Sigmoid colon (tissue), 7 donors: ENCODE measurements around the gene ESM1. TPM values are rescaled to one million over a fixed set of nuclear protein-coding genes. Genes with fewer than 3 reads are reported as not detected.

Experiments
- DNase-seq: peaks from one replicate; pipeline ENCODE4 v3.0.0-alpha.2; 2019
- H3K27ac ChIP-seq, 4 donors: fragments of 200-600 bp; sonication (generic); one replicate each; pipeline ENCODE4 v1.5.1; 2016 to 2019; ENCODE audit warnings: mild to moderate bottlenecking in 1 of 4
- H3K27me3 ChIP-seq, 3 donors: fragments of 200-600 bp; sonication (generic); one replicate each; pipeline ENCODE4 v1.5.1; 2019; ENCODE audit warnings: mild to moderate bottlenecking in 1 of 3
- H3K36me3 ChIP-seq, 4 donors: fragments of 200-600 bp; sonication (generic); one replicate each; pipeline ENCODE4 v1.5.1; 2016 to 2019
- H3K4me1 ChIP-seq, 4 donors: fragments of 200-600 bp; sonication (generic); one replicate each; pipeline ENCODE4 v1.5.1; 2017 to 2019
- H3K4me3 ChIP-seq, 4 donors: fragments of 200-600 bp; sonication (generic); one replicate each; pipeline ENCODE4 v1.5.1; 2017 to 2019; ENCODE audit warnings: mild to moderate bottlenecking in 2 of 4, moderate library complexity in 1 of 4
- H3K9me3 ChIP-seq, 4 donors: fragments of 200-600 bp in 3 of 4; sonication (generic) in 3 of 4; one replicate each; pipeline versions ENCODE4 v1.5.1 to v1.6.1; 2013 to 2019
- EP300 ChIP-seq, 4 donors: sonication (generic); formaldehyde crosslinking; IDR thresholded peaks; one replicate each; pipeline ENCODE4 v1.6.1; 2017; ENCODE audit warnings: antibody characterized with exemption in 4 of 4
- POLR2A ChIP-seq, 2 donors: fragments of 450-650 bp; IDR thresholded peaks; one replicate each; pipeline ENCODE4 v1.6.1; 2016; ENCODE audit warnings: antibody characterized with exemption in 2 of 2, mild to moderate bottlenecking in 2 of 2, moderate library complexity in 2 of 2
- POLR2AphosphoS5 ChIP-seq, 4 donors: sonication (generic); formaldehyde crosslinking; IDR thresholded peaks; one replicate each; pipeline ENCODE4 v1.6.1; 2017; ENCODE audit warnings: antibody characterized with exemption in 4 of 4
- WGBS, 2 donors: extraction: QIAGEN DNeasy Blood & Tissue Kit; methylation state at CpG; one replicate each; pipeline ENCODE4 v1.1.7; 2013; 5-methylcytosine and 5-hydroxymethylcytosine counted together
- intact Hi-C: fragments of 100-400 bp; cut with DNase I; formaldehyde crosslinking; loops from one replicate; pipeline ENCODE4 v1.15.1; 2023
- polyA plus RNA-seq, 3 donors: library from polyadenylated mRNA; stranded (reverse); fragments of 200-250 nt; gene quantifications; one replicate each; pipeline ENCODE4 v1.2.3, GENCODE V29; 2013
- total RNA-seq, 4 donors: library from RNA; depleted of rRNA; stranded (reverse); fragments of >200 nt; gene quantifications; one replicate each; pipeline ENCODE4 v1.1.0, GENCODE V29; 2016
- TF ChIP-seq, protein P1 (sequence below), 4 experiments: fragments of 450-650 bp in 3 of 4; fragments of 200-600 bp in 1 of 4; IDR thresholded peaks; one replicate each; pipeline ENCODE4 v1.5.1; 2016 to 2019; ENCODE audit warnings: antibody characterized with exemption in 4 of 4, mild to moderate bottlenecking in 3 of 4, moderate library complexity in 2 of 4
- donor health status: healthy with polysubstance abuse.
- donor health status: Bipolar disorder and iron deficiency.
- donor health status: healthy.

ESM1 gene, protein sequence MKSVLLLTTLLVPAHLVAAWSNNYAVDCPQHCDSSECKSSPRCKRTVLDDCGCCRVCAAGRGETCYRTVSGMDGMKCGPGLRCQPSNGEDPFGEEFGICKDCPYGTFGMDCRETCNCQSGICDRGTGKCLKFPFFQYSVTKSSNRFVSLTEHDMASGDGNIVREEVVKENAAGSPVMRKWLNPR
- total RNA-seq (not detected), polyA plus RNA-seq (under 1 TPM in 1 of 3 donors, not detected in 2; 0.26 TPM)

DNA sequence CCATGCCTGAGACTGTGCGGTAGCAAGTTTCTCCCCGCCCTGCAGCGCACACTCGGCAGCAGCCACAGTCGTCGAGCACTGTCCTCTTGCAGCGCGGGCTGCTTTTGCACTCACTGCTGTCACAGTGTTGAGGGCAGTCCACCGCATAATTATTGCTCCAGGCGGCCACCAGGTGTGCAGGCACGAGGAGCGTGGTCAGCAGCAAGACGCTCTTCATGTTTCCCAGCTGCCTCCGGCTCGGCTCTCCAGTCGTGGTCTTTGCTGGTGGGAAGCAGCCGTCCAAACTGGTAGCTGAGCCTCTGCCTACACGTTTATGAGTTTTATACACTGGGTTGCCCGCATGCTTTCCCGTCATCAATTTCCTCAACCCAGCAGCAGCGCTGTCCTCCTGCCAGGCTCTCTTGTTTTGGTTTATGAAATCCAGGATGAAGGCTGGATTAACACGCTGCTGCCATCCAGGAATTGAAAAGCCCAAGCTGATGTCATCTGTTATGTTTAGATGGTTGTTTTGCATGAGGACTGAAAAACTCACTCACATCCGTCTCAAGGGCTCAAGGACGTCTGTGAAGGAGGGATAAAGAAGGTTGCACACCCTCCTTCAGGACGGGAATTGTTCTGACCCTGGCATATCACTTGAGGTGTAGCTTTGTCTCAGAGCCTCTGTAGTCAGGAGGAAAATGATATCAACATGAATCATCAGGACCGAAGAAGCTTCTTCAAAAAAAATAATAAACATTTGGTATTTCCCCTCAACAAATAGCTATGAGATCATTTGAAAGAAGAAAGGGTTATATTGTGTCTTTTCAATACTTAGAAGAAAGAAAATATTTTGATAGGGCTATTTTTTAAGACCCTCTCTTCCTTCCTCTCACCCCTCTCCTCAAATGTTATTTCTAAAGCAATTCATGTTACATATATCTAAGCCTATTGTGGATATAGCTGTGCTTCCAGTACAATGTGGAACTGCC is at the start of gene ESM1:
Gene ESM1, minus strand, starts transcription at position 293 of the 968 bp plus-strand sequence. Its CDS starts 76 bp downstream, at position 217.
- Histone ChIP-seq H3K9me3 (no peaks in the 10 kb centered on the region), H3K4me3 (no peak within 1 kb of the TSS), H3K27me3 (peaks cover 0 to 11% (median 0%) of the 10 kb centered on the region in 3 donors), H3K27ac (no peak within 1 kb of the TSS), H3K4me1 (no peaks in the 10 kb centered on the region), H3K36me3 (no peaks in the 10 kb centered on the region)
- DNase-seq = no peak
- TF ChIP-seq POLR2AphosphoS5 (IDR thresholded peaks at IDR 0.05) = no peak
- TF ChIP-seq POLR2A (IDR thresholded peaks at IDR 0.05) = no peak
- TF ChIP-seq EP300 (IDR thresholded peaks at IDR 0.05) = no peak
- TF ChIP-seq, protein P1, sequence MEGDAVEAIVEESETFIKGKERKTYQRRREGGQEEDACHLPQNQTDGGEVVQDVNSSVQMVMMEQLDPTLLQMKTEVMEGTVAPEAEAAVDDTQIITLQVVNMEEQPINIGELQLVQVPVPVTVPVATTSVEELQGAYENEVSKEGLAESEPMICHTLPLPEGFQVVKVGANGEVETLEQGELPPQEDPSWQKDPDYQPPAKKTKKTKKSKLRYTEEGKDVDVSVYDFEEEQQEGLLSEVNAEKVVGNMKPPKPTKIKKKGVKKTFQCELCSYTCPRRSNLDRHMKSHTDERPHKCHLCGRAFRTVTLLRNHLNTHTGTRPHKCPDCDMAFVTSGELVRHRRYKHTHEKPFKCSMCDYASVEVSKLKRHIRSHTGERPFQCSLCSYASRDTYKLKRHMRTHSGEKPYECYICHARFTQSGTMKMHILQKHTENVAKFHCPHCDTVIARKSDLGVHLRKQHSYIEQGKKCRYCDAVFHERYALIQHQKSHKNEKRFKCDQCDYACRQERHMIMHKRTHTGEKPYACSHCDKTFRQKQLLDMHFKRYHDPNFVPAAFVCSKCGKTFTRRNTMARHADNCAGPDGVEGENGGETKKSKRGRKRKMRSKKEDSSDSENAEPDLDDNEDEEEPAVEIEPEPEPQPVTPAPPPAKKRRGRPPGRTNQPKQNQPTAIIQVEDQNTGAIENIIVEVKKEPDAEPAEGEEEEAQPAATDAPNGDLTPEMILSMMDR (IDR thresholded peaks at IDR 0.05) = no peak
- intact Hi-C loops = no loop called here
- WGBS, 2 donors = 51 to 62% methylated on average over 26 of the region's 26 CpGs

DNA sequence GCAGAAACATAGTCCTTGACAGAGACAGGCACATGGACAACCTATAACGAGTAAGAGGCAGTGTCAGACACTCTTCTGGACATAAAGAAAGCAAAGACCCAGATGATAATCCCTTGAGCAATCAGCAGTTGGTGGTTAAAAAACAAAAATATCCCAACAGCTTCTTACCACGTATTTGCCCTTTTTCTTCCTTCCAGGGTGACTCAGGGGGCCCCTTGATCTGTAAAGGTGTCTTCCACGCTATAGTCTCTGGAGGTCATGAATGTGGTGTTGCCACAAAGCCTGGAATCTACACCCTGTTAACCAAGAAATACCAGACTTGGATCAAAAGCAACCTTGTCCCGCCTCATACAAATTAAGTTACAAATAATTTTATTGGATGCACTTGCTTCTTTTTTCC is 48.2 kb upstream of the ESM1 start:
- TF ChIP-seq EP300 (IDR thresholded peaks at IDR 0.05) = no peak
- no peak for TF ChIP-seq POLR2A (IDR thresholded peaks at IDR 0.05)
- TF ChIP-seq, protein P1 (IDR thresholded peaks at IDR 0.05) = no peak
- TF ChIP-seq POLR2AphosphoS5 (IDR thresholded peaks at IDR 0.05) = no peak
- Histone ChIP-seq H3K27me3 (no peaks in the 10 kb centered on the region), H3K9me3 (no peaks in the 10 kb centered on the region), H3K36me3 (no peaks in the 10 kb centered on the region), H3K4me3 (no peak overlapping the region), H3K4me1 (no peaks in the 10 kb centered on the region), H3K27ac (no peak overlapping the region)
- no peak for DNase-seq
- intact Hi-C loops = no loop called here
- WGBS, 2 donors = 55 to 64% methylated on average over 4 of the region's 4 CpGs

DNA sequence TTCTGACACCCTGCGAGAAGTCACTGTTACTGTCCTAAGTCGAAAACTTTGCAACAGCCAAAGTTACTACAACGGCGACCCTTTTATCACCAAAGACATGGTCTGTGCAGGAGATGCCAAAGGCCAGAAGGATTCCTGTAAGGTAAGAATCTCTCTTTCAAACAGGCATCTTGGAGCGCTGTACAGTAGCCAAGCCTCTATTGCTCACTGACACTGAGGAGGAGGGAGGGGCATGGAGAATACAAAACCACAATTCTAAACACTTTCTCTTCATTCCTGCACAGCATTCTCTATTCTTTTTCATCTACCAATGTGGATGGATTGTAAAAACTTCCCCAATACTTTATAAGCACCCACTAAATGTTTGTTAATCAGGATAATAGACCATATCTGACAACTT is 46.1 kb upstream of the ESM1 start:
- H3K9me3 ChIP-seq = no peaks in the 10 kb centered on the region
- no peak overlapping the region for H3K4me3 ChIP-seq
- H3K4me1 ChIP-seq = no peaks in the 10 kb centered on the region
- intact Hi-C loops = no loop called here
- no peak for TF ChIP-seq POLR2AphosphoS5 (IDR thresholded peaks at IDR 0.05)
- no peak for TF ChIP-seq POLR2A (IDR thresholded peaks at IDR 0.05)
- TF ChIP-seq, protein P1 (IDR thresholded peaks at IDR 0.05) = no peak
- no peak for TF ChIP-seq EP300 (IDR thresholded peaks at IDR 0.05)
- WGBS, 2 donors = 93% methylated on average over 5 of the region's 5 CpGs
- no peak overlapping the region for H3K27ac ChIP-seq
- DNase-seq = no peak
- no peaks in the 10 kb centered on the region for H3K27me3 ChIP-seq
- no peaks in the 10 kb centered on the region for H3K36me3 ChIP-seq

DNA sequence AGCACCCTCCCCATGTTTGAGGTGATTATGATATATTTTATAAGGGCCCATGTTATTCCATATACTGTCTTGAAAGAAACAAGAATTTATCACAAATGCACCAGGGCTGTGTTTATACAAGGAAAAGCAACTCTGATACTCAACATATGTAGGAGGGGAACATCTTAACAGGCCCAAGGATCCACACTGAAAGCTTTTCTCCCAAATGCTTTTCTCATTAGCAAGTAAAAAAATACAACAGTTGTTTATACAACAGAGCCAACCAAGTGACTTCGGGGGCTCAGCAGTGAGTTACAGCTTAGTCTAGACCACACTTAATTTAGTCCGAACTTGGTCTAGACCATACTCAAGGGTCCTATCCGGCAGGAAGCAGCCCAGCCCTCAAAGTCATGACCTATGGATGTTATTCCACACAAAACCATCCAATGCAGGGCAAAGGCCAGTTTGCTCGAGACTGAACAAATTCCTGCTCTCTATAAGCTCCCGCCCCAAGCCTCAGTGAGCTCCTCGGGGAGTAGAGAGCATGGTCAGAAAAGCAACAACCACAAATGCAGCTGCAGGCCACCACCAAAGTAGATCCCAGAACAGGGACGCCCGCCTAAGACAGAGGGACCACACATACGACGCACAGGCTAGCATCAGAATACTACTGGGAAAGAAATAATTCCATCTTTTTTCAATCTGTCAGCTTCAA is 45.4 kb upstream of the ESM1 start:
- intact Hi-C loops = no loop called here
- Histone ChIP-seq H3K27me3 (no peaks in the 10 kb centered on the region), H3K4me1 (no peaks in the 10 kb centered on the region), H3K9me3 (no peaks in the 10 kb centered on the region), H3K27ac (no peak overlapping the region), H3K4me3 (no peak overlapping the region), H3K36me3 (no peaks in the 10 kb centered on the region)
- 66 to 71% methylated on average over 10 of the region's 10 CpGs for WGBS, 2 donors
- DNase-seq = no peak
- TF ChIP-seq, protein P1 (IDR thresholded peaks at IDR 0.05) = no peak
- TF ChIP-seq POLR2A (IDR thresholded peaks at IDR 0.05) = no peak
- TF ChIP-seq POLR2AphosphoS5 (IDR thresholded peaks at IDR 0.05) = no peak
- no peak for TF ChIP-seq EP300 (IDR thresholded peaks at IDR 0.05)
